Panc1 (cell line): ENCODE data around the gene CXCL17.

ENCODE experiments used
- POLR2AphosphoS5 ChIP-seq: IDR thresholded peaks from 2 replicates; pipeline ENCODE4 v1.6.1; 2012; ENCODE audit warnings: mild to moderate bottlenecking, low read depth, low read length, moderate library complexity
- SIN3A ChIP-seq: IDR thresholded peaks from 2 replicates; pipeline ENCODE4 v1.6.1; 2012; ENCODE audit warnings: low read depth, mild to moderate bottlenecking, low read length, moderate library complexity, borderline replicate concordance; ENCODE audit not compliant: insufficient read depth
- TF ChIP-seq, protein P1 (sequence below), 2 experiments: IDR thresholded peaks; 2 replicates each; pipeline ENCODE4 v1.6.1; 2011 to 2012; ENCODE audit warnings: low read depth in 2 of 2, control low read depth in 1 of 2, low read length in 1 of 2, mild to moderate bottlenecking in 1 of 2, moderate library complexity in 1 of 2; ENCODE audit not compliant: insufficient read depth in 1 of 2
- TF ChIP-seq, protein P2 (sequence below): fragments of 450-650 bp; IDR thresholded peaks from 2 replicates; pipeline ENCODE4 v1.5.1; 2017; ENCODE audit warnings: mild to moderate bottlenecking

GRCh38 chr19:42441049-42441445, 1.7 kb downstream of the CXCL17 start:
- no peak for TF ChIP-seq POLR2AphosphoS5
- TF ChIP-seq, protein P1, sequence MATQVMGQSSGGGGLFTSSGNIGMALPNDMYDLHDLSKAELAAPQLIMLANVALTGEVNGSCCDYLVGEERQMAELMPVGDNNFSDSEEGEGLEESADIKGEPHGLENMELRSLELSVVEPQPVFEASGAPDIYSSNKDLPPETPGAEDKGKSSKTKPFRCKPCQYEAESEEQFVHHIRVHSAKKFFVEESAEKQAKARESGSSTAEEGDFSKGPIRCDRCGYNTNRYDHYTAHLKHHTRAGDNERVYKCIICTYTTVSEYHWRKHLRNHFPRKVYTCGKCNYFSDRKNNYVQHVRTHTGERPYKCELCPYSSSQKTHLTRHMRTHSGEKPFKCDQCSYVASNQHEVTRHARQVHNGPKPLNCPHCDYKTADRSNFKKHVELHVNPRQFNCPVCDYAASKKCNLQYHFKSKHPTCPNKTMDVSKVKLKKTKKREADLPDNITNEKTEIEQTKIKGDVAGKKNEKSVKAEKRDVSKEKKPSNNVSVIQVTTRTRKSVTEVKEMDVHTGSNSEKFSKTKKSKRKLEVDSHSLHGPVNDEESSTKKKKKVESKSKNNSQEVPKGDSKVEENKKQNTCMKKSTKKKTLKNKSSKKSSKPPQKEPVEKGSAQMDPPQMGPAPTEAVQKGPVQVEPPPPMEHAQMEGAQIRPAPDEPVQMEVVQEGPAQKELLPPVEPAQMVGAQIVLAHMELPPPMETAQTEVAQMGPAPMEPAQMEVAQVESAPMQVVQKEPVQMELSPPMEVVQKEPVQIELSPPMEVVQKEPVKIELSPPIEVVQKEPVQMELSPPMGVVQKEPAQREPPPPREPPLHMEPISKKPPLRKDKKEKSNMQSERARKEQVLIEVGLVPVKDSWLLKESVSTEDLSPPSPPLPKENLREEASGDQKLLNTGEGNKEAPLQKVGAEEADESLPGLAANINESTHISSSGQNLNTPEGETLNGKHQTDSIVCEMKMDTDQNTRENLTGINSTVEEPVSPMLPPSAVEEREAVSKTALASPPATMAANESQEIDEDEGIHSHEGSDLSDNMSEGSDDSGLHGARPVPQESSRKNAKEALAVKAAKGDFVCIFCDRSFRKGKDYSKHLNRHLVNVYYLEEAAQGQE (IDR thresholded peaks at IDR 0.05; ENCODE audit: insufficient read depth in 1 of 2, low read depth in 2 of 2, low read length in 1 of 2), result no peak
- TF ChIP-seq, protein P2, sequence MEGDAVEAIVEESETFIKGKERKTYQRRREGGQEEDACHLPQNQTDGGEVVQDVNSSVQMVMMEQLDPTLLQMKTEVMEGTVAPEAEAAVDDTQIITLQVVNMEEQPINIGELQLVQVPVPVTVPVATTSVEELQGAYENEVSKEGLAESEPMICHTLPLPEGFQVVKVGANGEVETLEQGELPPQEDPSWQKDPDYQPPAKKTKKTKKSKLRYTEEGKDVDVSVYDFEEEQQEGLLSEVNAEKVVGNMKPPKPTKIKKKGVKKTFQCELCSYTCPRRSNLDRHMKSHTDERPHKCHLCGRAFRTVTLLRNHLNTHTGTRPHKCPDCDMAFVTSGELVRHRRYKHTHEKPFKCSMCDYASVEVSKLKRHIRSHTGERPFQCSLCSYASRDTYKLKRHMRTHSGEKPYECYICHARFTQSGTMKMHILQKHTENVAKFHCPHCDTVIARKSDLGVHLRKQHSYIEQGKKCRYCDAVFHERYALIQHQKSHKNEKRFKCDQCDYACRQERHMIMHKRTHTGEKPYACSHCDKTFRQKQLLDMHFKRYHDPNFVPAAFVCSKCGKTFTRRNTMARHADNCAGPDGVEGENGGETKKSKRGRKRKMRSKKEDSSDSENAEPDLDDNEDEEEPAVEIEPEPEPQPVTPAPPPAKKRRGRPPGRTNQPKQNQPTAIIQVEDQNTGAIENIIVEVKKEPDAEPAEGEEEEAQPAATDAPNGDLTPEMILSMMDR, result no peak
- TF ChIP-seq SIN3A, result no peak
